Measurements from ENCODE around the gene ADORA3. TPM values are rescaled to one million over a fixed set of nuclear protein-coding genes. Genes with fewer than 3 reads are reported as not detected.

The ADORA3 gene
- not detected for total RNA-seq

DNA sequence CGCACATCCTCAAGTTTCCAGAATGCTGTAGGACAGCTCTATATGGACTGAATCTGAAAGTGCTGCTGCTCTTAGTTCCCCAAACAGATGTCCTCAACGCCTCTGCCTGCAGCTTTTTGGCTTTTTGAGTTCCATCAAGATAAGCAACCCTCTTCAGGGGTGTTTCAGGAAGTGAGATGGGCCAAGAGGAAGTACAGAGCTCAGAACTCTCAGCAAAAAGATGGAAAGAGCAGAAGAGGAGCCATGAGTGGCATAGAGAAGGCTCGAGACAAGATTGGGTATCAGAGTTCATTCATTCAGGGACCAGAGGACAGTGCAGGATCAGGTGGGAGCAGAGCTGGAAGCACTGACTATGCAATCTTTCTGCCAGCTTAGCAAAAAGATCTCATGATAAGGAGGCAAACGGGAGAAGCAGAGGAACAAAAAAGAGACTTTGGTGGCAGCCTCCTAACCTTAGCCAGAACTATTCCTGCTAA is at the start of gene ADORA3, which contains the start of gene TMIGD3:
Gene ADORA3 (minus strand): TSS at position 49 of the 476 bp plus-strand sequence. CDS start 279 bp downstream, outside the sequence.
Gene TMIGD3 (minus strand): TSS at position 49 of the 476 bp plus-strand sequence. CDS start 279 bp downstream, outside the sequence.

Small RNA genes lying within 50 kb of the gene (small RNA-seq; reads per million reads assigned to genes)
- 0 to 0.34 reads per million in 2 donors for gene RNU6-792P

Other genes starting within 250 kb of the ADORA3 start
- gene CHIA, start 212.8 kb downstream of the ADORA3 start, total RNA-seq = not detected
- 1 to 10 TPM in 1 of 2 donors, under 1 TPM in 1; 0.67 to 1.0 TPM for gene OVGP1, start 75.9 kb downstream of the ADORA3 start, total RNA-seq
- 10 to 100 TPM; 33.0 to 71.6 TPM for gene WDR77, start 54.4 kb downstream of the ADORA3 start, total RNA-seq
- gene ATP5PB, start 54.2 kb downstream of the ADORA3 start, total RNA-seq = 100 to 1,000 TPM; 283 to 360 TPM
- gene C1orf162, start 29.6 kb downstream of the ADORA3 start, total RNA-seq = under 1 TPM in 1 of 2 donors, not detected in 1; 0.34 TPM
- 1 to 10 TPM in 1 of 2 donors, under 1 TPM in 1; 0.34 to 1.3 TPM for gene TMIGD3, start within 50 bp of the ADORA3 start, total RNA-seq
- 10 to 100 TPM; 10.3 to 11.7 TPM for gene RAP1A, start 116.2 kb upstream of the ADORA3 start, total RNA-seq
- gene INKA2, start 235.8 kb upstream of the ADORA3 start, total RNA-seq = under 1 TPM; 0.34 to 0.67 TPM

Measured in melanocyte of skin (primary cell).